NT2/D1 (cell line): ENCODE data around the gene SHOX.

Experiments
- SUZ12 ChIP-seq: IDR thresholded peaks from 2 replicates; pipeline ENCODE4 v1.6.1; 2011; ENCODE audit not compliant: insufficient read length, insufficient read depth; ENCODE audit errors: extremely low read depth
- YY1 ChIP-seq: IDR thresholded peaks from 2 replicates; pipeline ENCODE4 v1.6.1; 2011; ENCODE audit not compliant: insufficient read length, insufficient read depth
- ZNF274 ChIP-seq: IDR thresholded peaks from 2 replicates; pipeline ENCODE4 v1.6.1; 2011; ENCODE audit warnings: mild to moderate bottlenecking, low read depth, low read length

DNA sequence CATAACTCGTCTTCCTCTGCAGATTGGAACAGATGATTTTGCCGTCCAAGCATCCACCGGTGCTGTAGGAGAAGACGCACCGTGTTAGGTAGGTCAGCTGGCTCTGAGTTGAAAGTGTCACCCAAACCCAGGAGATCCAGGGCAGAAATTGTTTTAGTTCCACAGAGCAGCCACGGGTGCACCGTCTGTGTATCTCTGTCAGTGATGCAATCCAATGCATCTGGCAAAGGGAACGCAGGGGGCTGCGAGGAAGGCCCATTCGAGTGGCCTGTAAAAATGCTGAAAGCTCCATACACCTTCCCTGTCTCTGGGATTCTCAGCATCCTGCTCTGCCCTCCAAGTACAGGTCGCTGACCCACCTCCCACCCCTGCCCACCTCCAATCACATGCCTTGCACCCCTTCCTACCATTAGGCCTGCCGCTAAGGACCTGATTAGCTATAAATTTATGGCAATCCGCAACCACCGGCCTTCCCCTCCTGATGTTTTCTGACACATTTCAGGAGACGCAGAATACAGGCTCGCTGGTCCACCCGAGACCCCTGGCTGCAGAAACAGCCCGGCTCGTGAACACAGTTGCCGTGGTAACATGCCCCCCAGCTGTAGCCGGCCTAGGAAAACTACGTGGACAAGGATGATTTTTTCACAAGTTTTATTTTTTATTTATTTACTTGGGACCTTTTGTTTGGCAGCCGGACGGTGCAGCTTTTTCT is 39.7 kb upstream of the SHOX start:
- TF ChIP-seq YY1 (no peak), ZNF274 (no peak), SUZ12 (no peak)
